Neural cell (in vitro differentiated cells): ENCODE measurements around the gene DNHD1. TPM values are rescaled to one million over a fixed set of nuclear protein-coding genes. Genes with fewer than 3 reads are reported as not detected.

Experiments
- H2AFZ ChIP-seq: fragments of 200-600, 300-800 bp; sonication (generic), shearing (Covaris generic); 2 replicates; pipeline ENCODE4 v1.6.0; 2014; ENCODE audit warnings: low read depth, mild to moderate bottlenecking, antibody characterized with exemption, low read length, moderate library complexity
- H3F3A ChIP-seq: fragments of 200-600 bp; shearing (Covaris generic); 2 replicates; pipeline ENCODE4 v1.6.1; 2016; ENCODE audit warnings: mild to moderate bottlenecking, moderate library complexity, mixed read lengths, antibody characterized with exemption, low read length; ENCODE audit not compliant: insufficient read depth, poor library complexity, severe bottlenecking
- H3K27ac ChIP-seq: fragments of 200-600, 300-800 bp; sonication (generic), shearing (Covaris generic); 2 replicates; pipeline ENCODE4 v1.5.1; 2014; ENCODE audit warnings: mild to moderate bottlenecking, low read length, moderate library complexity
- H3K27me3 ChIP-seq: fragments of 300-800, 200-600 bp; sonication (generic), shearing (Covaris generic); 2 replicates; pipeline ENCODE4 v1.6.0; 2014; ENCODE audit warnings: mild to moderate bottlenecking, low read depth, low read length, moderate library complexity; ENCODE audit not compliant: insufficient read depth
- H3K36me3 ChIP-seq: fragments of 300-800, 200-600 bp; sonication (generic), shearing (Covaris generic); 2 replicates; pipeline ENCODE4 v1.5.1; 2014; ENCODE audit warnings: mild to moderate bottlenecking, antibody characterized with exemption, low read length, moderate library complexity; ENCODE audit not compliant: insufficient read depth
- H3K4me2 ChIP-seq: fragments of 300-800, 200-600 bp; sonication (generic), shearing (Covaris generic); 2 replicates; pipeline ENCODE4 v1.6.0; 2014; ENCODE audit warnings: mild to moderate bottlenecking, low read length
- H3K4me3 ChIP-seq: fragments of 300-800, 200-600 bp; sonication (generic), shearing (Covaris generic); 2 replicates; pipeline ENCODE4 v1.5.1; 2014; ENCODE audit warnings: mild to moderate bottlenecking, low read length, moderate library complexity
- H3K79me2 ChIP-seq: fragments of 200-600 bp; shearing (Covaris generic); replicated peaks from 2 replicates; pipeline ENCODE4 v1.6.0; 2014; ENCODE audit warnings: mild to moderate bottlenecking, low read length, moderate library complexity; ENCODE audit not compliant: insufficient read depth
- H3K9ac ChIP-seq: fragments of 300-800, 200-600 bp; sonication (generic), shearing (Covaris generic); 2 replicates; pipeline ENCODE4 v1.6.1; 2016; ENCODE audit warnings: mild to moderate bottlenecking, low read length, mixed read lengths
- H3K9me2 ChIP-seq: fragments of 200-600 bp; shearing (Covaris generic); 2 replicates; pipeline ENCODE4 v1.6.1; 2016; ENCODE audit warnings: mild to moderate bottlenecking, low read length, mixed read lengths; ENCODE audit not compliant: insufficient read depth
- H3K9me3 ChIP-seq: fragments of 200-600, 300-800 bp; sonication (generic), shearing (Covaris generic); 2 replicates; pipeline ENCODE4 v1.6.1; 2016; ENCODE audit warnings: mild to moderate bottlenecking, mixed run types, low read length, moderate library complexity, mixed read lengths
- H4K20me1 ChIP-seq: fragments of 200-600 bp; shearing (Covaris generic); 2 replicates; pipeline ENCODE4 v1.6.1; 2016; ENCODE audit warnings: mild to moderate bottlenecking, mixed run types; ENCODE audit not compliant: insufficient read depth
- EP300 ChIP-seq: fragments of 450-650 bp; conservative IDR thresholded peaks from 2 replicates; pipeline ENCODE4 v1.6.1; 2014; ENCODE audit warnings: antibody characterized with exemption, mild to moderate bottlenecking, moderate library complexity; ENCODE audit not compliant: poor library complexity, severe bottlenecking
- EZH2 ChIP-seq: fragments of 200-600, 300-800 bp; shearing (Covaris generic), sonication (generic); IDR thresholded peaks from 2 replicates; pipeline ENCODE4 v1.6.1; 2014; ENCODE audit warnings: antibody characterized with exemption, low read length, borderline replicate concordance, mild to moderate bottlenecking; ENCODE audit not compliant: insufficient read depth, poor library complexity, severe bottlenecking
- MXI1 ChIP-seq: fragments of 450-650 bp; conservative IDR thresholded peaks from 2 replicates; pipeline ENCODE4 v1.6.1; 2014; ENCODE audit warnings: antibody characterized with exemption, mild to moderate bottlenecking; ENCODE audit not compliant: poor library complexity, severe bottlenecking
- POLR2AphosphoS5 ChIP-seq: IDR thresholded peaks from 2 replicates; pipeline ENCODE4 v1.6.1; 2012
- RAD21 ChIP-seq: fragments of 450-650 bp; conservative IDR thresholded peaks from 2 replicates; pipeline ENCODE4 v1.6.1; 2014; ENCODE audit warnings: antibody characterized with exemption, mild to moderate bottlenecking, moderate library complexity
- SMC3 ChIP-seq: fragments of 450-650 bp; conservative IDR thresholded peaks from 2 replicates; pipeline ENCODE4 v1.6.1; 2014; ENCODE audit warnings: antibody characterized with exemption, mild to moderate bottlenecking, moderate library complexity; ENCODE audit not compliant: poor library complexity
- TAF1 ChIP-seq: IDR thresholded peaks from 2 replicates; pipeline ENCODE4 v1.6.1; 2012; ENCODE audit warnings: low read depth
- polyA plus RNA-seq: library from polyadenylated mRNA; depleted of rRNA; stranded (reverse); fragments of >200 nt; gene quantifications from 2 replicates; pipeline ENCODE4 v1.2.3, GENCODE V29; 2014
- TF ChIP-seq, protein P1 (sequence below): IDR thresholded peaks from 2 replicates; pipeline ENCODE4 v1.6.1; 2012; ENCODE audit warnings: borderline replicate concordance
- TF ChIP-seq, protein P2 (sequence below): fragments of 450-650 bp; IDR thresholded peaks from 2 replicates; pipeline ENCODE4 v1.5.1; 2014; ENCODE audit warnings: antibody characterized with exemption, mild to moderate bottlenecking, moderate library complexity; ENCODE audit not compliant: poor library complexity, severe bottlenecking

Gene DNHD1
- polyA plus RNA-seq, 1 donor from 2014 or later: 5.1 TPM

DNA sequence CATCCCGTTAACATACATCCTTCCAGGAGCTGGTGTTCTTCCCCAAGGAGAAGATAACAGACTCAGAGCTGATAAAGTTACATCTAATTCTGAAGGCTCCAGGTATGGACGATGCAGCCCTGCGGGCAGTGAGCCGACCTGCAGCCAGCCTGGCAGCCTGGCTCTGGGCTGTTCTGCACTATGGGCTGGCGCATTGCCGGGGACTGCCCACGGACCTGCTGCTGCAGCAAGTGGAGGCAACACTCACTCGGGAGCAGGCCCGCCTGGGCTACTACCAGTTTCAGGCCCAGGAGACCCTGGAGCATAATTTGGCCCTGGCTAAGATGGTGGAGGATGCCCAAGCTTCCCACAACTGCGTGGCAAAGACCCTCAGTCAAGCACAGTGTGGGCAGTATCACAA is 66.6 kb downstream of the DNHD1 start:
- Histone ChIP-seq H3K4me3 (no peak overlapping the region), H3K27me3 (no peaks in the 10 kb centered on the region), H3K27ac (no peak overlapping the region), H4K20me1 (no peaks in the 10 kb centered on the region), H3K9me3 (no peaks in the 10 kb centered on the region), H3K79me2 (no peaks in the 10 kb centered on the region), H3F3A (no peaks in the 10 kb centered on the region), H2AFZ (no peak overlapping the region), H3K36me3 (no peaks in the 10 kb centered on the region), H3K9ac (no peak overlapping the region), H3K4me2 (no peak overlapping the region), H3K9me2 (no peaks in the 10 kb centered on the region)
- no peak for TF ChIP-seq POLR2AphosphoS5
- TF ChIP-seq RAD21: no peak
- TF ChIP-seq MXI1: no peak
- no peak for TF ChIP-seq SMC3
- TF ChIP-seq EP300: no peak
- TF ChIP-seq EZH2: no peak
- TF ChIP-seq, protein P1, sequence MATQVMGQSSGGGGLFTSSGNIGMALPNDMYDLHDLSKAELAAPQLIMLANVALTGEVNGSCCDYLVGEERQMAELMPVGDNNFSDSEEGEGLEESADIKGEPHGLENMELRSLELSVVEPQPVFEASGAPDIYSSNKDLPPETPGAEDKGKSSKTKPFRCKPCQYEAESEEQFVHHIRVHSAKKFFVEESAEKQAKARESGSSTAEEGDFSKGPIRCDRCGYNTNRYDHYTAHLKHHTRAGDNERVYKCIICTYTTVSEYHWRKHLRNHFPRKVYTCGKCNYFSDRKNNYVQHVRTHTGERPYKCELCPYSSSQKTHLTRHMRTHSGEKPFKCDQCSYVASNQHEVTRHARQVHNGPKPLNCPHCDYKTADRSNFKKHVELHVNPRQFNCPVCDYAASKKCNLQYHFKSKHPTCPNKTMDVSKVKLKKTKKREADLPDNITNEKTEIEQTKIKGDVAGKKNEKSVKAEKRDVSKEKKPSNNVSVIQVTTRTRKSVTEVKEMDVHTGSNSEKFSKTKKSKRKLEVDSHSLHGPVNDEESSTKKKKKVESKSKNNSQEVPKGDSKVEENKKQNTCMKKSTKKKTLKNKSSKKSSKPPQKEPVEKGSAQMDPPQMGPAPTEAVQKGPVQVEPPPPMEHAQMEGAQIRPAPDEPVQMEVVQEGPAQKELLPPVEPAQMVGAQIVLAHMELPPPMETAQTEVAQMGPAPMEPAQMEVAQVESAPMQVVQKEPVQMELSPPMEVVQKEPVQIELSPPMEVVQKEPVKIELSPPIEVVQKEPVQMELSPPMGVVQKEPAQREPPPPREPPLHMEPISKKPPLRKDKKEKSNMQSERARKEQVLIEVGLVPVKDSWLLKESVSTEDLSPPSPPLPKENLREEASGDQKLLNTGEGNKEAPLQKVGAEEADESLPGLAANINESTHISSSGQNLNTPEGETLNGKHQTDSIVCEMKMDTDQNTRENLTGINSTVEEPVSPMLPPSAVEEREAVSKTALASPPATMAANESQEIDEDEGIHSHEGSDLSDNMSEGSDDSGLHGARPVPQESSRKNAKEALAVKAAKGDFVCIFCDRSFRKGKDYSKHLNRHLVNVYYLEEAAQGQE: no peak
- no peak for TF ChIP-seq TAF1
- TF ChIP-seq, protein P2, sequence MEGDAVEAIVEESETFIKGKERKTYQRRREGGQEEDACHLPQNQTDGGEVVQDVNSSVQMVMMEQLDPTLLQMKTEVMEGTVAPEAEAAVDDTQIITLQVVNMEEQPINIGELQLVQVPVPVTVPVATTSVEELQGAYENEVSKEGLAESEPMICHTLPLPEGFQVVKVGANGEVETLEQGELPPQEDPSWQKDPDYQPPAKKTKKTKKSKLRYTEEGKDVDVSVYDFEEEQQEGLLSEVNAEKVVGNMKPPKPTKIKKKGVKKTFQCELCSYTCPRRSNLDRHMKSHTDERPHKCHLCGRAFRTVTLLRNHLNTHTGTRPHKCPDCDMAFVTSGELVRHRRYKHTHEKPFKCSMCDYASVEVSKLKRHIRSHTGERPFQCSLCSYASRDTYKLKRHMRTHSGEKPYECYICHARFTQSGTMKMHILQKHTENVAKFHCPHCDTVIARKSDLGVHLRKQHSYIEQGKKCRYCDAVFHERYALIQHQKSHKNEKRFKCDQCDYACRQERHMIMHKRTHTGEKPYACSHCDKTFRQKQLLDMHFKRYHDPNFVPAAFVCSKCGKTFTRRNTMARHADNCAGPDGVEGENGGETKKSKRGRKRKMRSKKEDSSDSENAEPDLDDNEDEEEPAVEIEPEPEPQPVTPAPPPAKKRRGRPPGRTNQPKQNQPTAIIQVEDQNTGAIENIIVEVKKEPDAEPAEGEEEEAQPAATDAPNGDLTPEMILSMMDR: no peak

GRCh38 chr11:6565325-6565724 is 68.2 kb downstream of the DNHD1 start:
- no peaks in the 10 kb centered on the region for H3K79me2 ChIP-seq
- no peak overlapping the region for H3K27ac ChIP-seq
- H3K36me3 ChIP-seq: no peaks in the 10 kb centered on the region
- H3K4me3 ChIP-seq: no peak overlapping the region
- no peaks in the 10 kb centered on the region for H4K20me1 ChIP-seq
- no peak overlapping the region for H3K9ac ChIP-seq
- no peak overlapping the region for H2AFZ ChIP-seq
- H3F3A ChIP-seq: no peaks in the 10 kb centered on the region
- no peaks in the 10 kb centered on the region for H3K9me3 ChIP-seq
- no peak overlapping the region for H3K4me2 ChIP-seq
- H3K9me2 ChIP-seq: no peaks in the 10 kb centered on the region
- TF ChIP-seq EZH2 (no peak), SMC3 (no peak)
- TF ChIP-seq, protein P2: no peak
- TF ChIP-seq, protein P1: no peak
- H3K27me3 ChIP-seq: no peaks in the 10 kb centered on the region
